Loucy (cell line): Measurements from ENCODE around the gene PSMD12.
"Not testable (repeated sequence)": the region's sequence is repeated elsewhere in the genome, so short reads cannot be mapped to it uniquely, and the experiment has no call there.

Source experiments
- H2AFZ ChIP-seq: fragments of 200-600 bp; sonication (generic); 2 replicates; pipeline ENCODE4 v1.6.0; 2016; ENCODE audit warnings: antibody characterized with exemption, mild to moderate bottlenecking, low read length, moderate library complexity
- H3F3A ChIP-seq: fragments of 200-600 bp; 2 replicates; pipeline ENCODE4 v1.6.0; 2016; ENCODE audit warnings: antibody characterized with exemption, low read depth, mild to moderate bottlenecking
- H3K27me3 ChIP-seq: fragments of 200-600 bp; sonication (generic); 2 replicates; pipeline ENCODE4 v1.6.1; 2014; ENCODE audit warnings: low read length, mild to moderate bottlenecking; ENCODE audit not compliant: insufficient read depth, poor library complexity, severe bottlenecking
- H3K36me3 ChIP-seq: fragments of 200-600 bp; sonication (generic); 2 replicates; pipeline ENCODE4 v1.6.1; 2016; ENCODE audit warnings: low read length; ENCODE audit not compliant: insufficient read depth
- H3K4me1 ChIP-seq: fragments of 200-600 bp; sonication (generic); 2 replicates; pipeline ENCODE4 v1.5.1; 2014; ENCODE audit warnings: low read length, mild to moderate bottlenecking; ENCODE audit not compliant: insufficient read depth, poor library complexity, severe bottlenecking
- H3K4me2 ChIP-seq: fragments of 200-600 bp; sonication (generic); 2 replicates; pipeline ENCODE4 v1.6.0; 2014; ENCODE audit warnings: antibody characterized with exemption, low read length, low read depth, mild to moderate bottlenecking; ENCODE audit not compliant: poor library complexity, severe bottlenecking
- H3K4me3 ChIP-seq: fragments of 200-600 bp; sonication (generic); 2 replicates; pipeline ENCODE4 v1.5.1; 2014; ENCODE audit warnings: low read length, mild to moderate bottlenecking, mixed read lengths; ENCODE audit not compliant: poor library complexity, severe bottlenecking
- H3K79me2 ChIP-seq: fragments of 200-600 bp; sonication (generic); 2 replicates; pipeline ENCODE4 v1.6.1; 2014; ENCODE audit warnings: low read length; ENCODE audit not compliant: insufficient read depth
- H3K9ac ChIP-seq: fragments of 200-600 bp; sonication (generic); 2 replicates; pipeline ENCODE4 v1.6.0; 2014; ENCODE audit warnings: mild to moderate bottlenecking, low read depth, low read length, moderate library complexity; ENCODE audit not compliant: poor library complexity, severe bottlenecking
- H3K9me2 ChIP-seq: fragments of 200-600 bp; sonication (generic); replicated peaks from 2 replicates; pipeline ENCODE4 v1.6.1; 2016; ENCODE audit warnings: low read depth, low read length, mixed read lengths
- H3K9me3 ChIP-seq: fragments of 200-600 bp; sonication (generic); 2 replicates; pipeline ENCODE4 v1.6.1; 2014; ENCODE audit warnings: mild to moderate bottlenecking, antibody characterized with exemption, low read length, low read depth; ENCODE audit not compliant: insufficient read depth
- H4K20me1 ChIP-seq: fragments of 200-600 bp; sonication (generic); 2 replicates; pipeline ENCODE4 v1.6.0; 2014; ENCODE audit warnings: antibody characterized with exemption, low read length, mild to moderate bottlenecking; ENCODE audit not compliant: insufficient read depth, poor library complexity, severe bottlenecking
- EZH2phosphoT487 ChIP-seq: fragments of 200-600 bp; IDR thresholded peaks from 2 replicates; pipeline ENCODE4 v1.6.1; 2018; ENCODE audit warnings: antibody characterized with exemption, mild to moderate bottlenecking, moderate library complexity, borderline replicate concordance
- TF ChIP-seq, protein P1 (sequence below): fragments of 200-600 bp; sonication (generic); conservative IDR thresholded peaks from 2 replicates; pipeline ENCODE4 v1.5.1; 2014; ENCODE audit warnings: mild to moderate bottlenecking, antibody characterized with exemption, low read length

Gene PSMD12

DNA sequence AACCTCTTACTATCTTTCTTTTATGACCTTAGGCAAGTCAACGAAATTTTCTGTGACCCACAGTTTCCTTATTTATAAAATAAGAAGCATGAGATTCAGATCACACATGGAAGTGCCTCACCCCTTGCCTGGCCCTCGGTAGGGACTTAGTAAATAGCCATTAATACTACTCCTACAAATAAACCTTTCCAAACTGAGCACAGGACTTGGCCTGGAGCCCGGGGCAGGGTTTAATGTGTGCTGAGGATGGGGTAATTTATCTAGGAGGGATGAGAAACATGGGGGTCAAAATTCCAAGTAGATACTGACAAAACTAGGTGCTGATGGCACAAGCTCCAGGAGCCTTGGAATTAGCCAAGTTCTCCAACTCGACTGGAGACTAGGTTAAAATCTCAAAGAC, 45.7 kb upstream of the PSMD12 start:
- no peaks in the 10 kb centered on the region for H3K4me1 ChIP-seq
- H3K9me3 ChIP-seq = no peaks in the 10 kb centered on the region
- no peaks in the 10 kb centered on the region for H3K9me2 ChIP-seq
- TF ChIP-seq EZH2phosphoT487 = no peak
- TF ChIP-seq, protein P1, sequence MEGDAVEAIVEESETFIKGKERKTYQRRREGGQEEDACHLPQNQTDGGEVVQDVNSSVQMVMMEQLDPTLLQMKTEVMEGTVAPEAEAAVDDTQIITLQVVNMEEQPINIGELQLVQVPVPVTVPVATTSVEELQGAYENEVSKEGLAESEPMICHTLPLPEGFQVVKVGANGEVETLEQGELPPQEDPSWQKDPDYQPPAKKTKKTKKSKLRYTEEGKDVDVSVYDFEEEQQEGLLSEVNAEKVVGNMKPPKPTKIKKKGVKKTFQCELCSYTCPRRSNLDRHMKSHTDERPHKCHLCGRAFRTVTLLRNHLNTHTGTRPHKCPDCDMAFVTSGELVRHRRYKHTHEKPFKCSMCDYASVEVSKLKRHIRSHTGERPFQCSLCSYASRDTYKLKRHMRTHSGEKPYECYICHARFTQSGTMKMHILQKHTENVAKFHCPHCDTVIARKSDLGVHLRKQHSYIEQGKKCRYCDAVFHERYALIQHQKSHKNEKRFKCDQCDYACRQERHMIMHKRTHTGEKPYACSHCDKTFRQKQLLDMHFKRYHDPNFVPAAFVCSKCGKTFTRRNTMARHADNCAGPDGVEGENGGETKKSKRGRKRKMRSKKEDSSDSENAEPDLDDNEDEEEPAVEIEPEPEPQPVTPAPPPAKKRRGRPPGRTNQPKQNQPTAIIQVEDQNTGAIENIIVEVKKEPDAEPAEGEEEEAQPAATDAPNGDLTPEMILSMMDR = no peak
- H3K4me3 ChIP-seq = no peak overlapping the region
- H3K4me2 ChIP-seq = no peak overlapping the region
- H3K9ac ChIP-seq = no peak overlapping the region
- no peaks in the 10 kb centered on the region for H3K79me2 ChIP-seq
- H3K27me3 ChIP-seq = no peaks in the 10 kb centered on the region
- no peaks in the 10 kb centered on the region for H3K36me3 ChIP-seq
- H4K20me1 ChIP-seq = no peaks in the 10 kb centered on the region
- H3F3A ChIP-seq = no peaks in the 10 kb centered on the region
- no peak overlapping the region for H2AFZ ChIP-seq

DNA sequence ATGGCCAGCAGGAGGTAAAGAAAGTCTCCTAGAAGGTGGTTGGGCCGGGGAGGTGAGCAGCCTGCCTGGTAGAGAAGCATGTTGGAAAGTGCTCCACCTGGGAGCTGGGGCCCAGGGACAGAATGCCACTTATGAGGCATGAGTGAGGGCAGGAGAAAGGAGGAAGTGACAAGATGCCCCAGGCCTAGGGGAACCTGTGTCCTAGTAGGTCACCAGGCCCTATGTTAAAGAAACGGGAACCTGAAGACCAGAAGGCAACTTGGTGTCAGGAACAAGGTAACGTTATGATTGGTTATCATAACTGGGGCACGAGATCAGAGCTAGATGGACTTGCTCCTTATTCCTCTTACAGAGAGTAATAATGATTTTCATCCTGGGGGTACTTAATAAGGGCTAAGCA, 45.0 kb upstream of the PSMD12 start:
- H3K36me3 ChIP-seq = no peaks in the 10 kb centered on the region
- H3K9me2 ChIP-seq = no peaks in the 10 kb centered on the region
- H3K4me3 ChIP-seq = no peak overlapping the region
- no peaks in the 10 kb centered on the region for H4K20me1 ChIP-seq
- no peaks in the 10 kb centered on the region for H3K79me2 ChIP-seq
- no peak overlapping the region for H3K9ac ChIP-seq
- H3F3A ChIP-seq = no peaks in the 10 kb centered on the region
- H3K9me3 ChIP-seq = no peaks in the 10 kb centered on the region
- H3K4me1 ChIP-seq = no peaks in the 10 kb centered on the region
- H3K27me3 ChIP-seq = no peaks in the 10 kb centered on the region
- H3K4me2 ChIP-seq = no peak overlapping the region
- TF ChIP-seq EZH2phosphoT487 = no peak
- TF ChIP-seq, protein P1 = no peak
- H2AFZ ChIP-seq = no peak overlapping the region

DNA sequence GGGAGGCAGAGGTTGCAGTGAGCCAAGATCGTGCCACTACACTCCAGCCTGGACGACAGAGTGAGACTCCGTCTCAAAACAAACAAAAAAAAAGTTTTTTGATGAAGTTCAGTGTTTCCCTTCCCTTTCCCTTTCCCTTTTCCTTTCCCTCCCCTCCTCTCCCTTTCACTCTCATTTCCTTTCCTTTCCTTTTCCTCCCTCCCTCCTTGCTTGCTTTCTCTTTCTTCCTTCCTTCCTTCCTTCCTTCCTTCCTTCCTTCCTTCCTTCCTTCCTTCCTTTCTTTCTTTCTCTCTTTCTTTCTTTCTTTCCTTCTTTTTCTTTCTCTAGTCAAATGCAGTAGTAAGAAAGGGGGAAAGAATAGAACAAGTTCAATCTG, 42.1 kb upstream of the PSMD12 start:
- not testable (repeated sequence) for H3K4me2 ChIP-seq, H3K9me3 ChIP-seq, H3F3A ChIP-seq, H3K27me3 ChIP-seq, H3K9ac ChIP-seq, H3K9me2 ChIP-seq, H3K79me2 ChIP-seq, H3K4me3 ChIP-seq, H3K36me3 ChIP-seq, H3K4me1 ChIP-seq, H2AFZ ChIP-seq, H4K20me1 ChIP-seq

DNA sequence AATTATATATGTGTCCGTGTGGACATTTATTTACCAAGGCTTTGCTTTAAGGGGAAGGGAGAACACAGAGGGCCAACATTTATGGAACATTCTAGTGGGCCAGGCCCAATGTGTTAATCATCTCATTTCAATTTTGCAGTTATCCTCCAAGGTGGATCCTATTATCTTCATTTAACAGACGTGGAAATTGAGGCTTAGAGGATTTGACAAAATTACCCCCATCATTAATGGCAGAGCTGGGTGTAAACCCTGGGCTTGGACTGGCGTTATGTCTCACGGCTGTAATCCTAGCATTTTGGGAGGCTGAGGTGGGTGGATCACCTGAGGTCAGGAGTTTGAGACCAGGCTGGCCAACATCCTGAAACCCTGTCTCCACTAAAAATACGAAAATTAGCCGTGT, 37.1 kb upstream of the PSMD12 start:
- no peak overlapping the region for H3K4me2 ChIP-seq
- no peaks in the 10 kb centered on the region for H3K27me3 ChIP-seq
- no peaks in the 10 kb centered on the region for H4K20me1 ChIP-seq
- no peaks in the 10 kb centered on the region for H3F3A ChIP-seq
- no peak overlapping the region for H3K4me3 ChIP-seq
- H3K79me2 ChIP-seq = 0 out of 2 replicates have a peak, but pooled peaks cover 5% of the 10 kb centered on the region
- H3K36me3 ChIP-seq = no peaks in the 10 kb centered on the region
- TF ChIP-seq, protein P1 = no peak
- no peak for TF ChIP-seq EZH2phosphoT487
- H3K4me1 ChIP-seq = peaks cover 13% of the 10 kb centered on the region
- H3K9ac ChIP-seq = no peak overlapping the region
- no peaks in the 10 kb centered on the region for H3K9me3 ChIP-seq
- H3K9me2 ChIP-seq = no peaks in the 10 kb centered on the region
- no peak overlapping the region for H2AFZ ChIP-seq
